GM12873 (cell line): ENCODE data around the gene MRPL55.

Experiments
- CTCF ChIP-seq: IDR thresholded peaks from 2 replicates; pipeline ENCODE4 v1.5.1; 2012; ENCODE audit warnings: low read depth, mild to moderate bottlenecking, moderate library complexity, low read length, control low read depth; ENCODE audit not compliant: insufficient read depth; ENCODE audit errors: missing control alignments

MRPL55 gene

GRCh38 chr1:228084325-228084724 is 24.8 kb downstream of the MRPL55 start:
- no peak for TF ChIP-seq CTCF

GRCh38 chr1:228083871-228084278 is 25.2 kb downstream of the MRPL55 start:
- no peak for TF ChIP-seq CTCF

GRCh38 chr1:228082918-228083870 is 25.9 kb downstream of the MRPL55 start:
- no peak for TF ChIP-seq CTCF

GRCh38 chr1:228082214-228082917 is 26.7 kb downstream of the MRPL55 start, which contains the start of gene ARF1:
Gene ARF1, plus strand, starts transcription at chr1:228082708. Its CDS starts 14,407 bp downstream, at chr1:228097115.
- TF ChIP-seq CTCF, result no peak

- no peak for TF ChIP-seq CTCF
These were observed 27.4 kb downstream of the MRPL55 start for GRCh38 chr1:228081578-228082213.

- no peak for TF ChIP-seq CTCF
These were observed 28.0 kb downstream of the MRPL55 start for GRCh38 chr1:228081144-228081543.
